GM18526 (cell line): Measurements from ENCODE around the gene BAG5.

Experiments used
- POLR2A ChIP-seq: IDR thresholded peaks from 3 replicates; pipeline ENCODE4 v1.6.1; 2011; ENCODE audit not compliant: insufficient read length; ENCODE audit errors: extremely low read depth

BAG5 gene

DNA sequence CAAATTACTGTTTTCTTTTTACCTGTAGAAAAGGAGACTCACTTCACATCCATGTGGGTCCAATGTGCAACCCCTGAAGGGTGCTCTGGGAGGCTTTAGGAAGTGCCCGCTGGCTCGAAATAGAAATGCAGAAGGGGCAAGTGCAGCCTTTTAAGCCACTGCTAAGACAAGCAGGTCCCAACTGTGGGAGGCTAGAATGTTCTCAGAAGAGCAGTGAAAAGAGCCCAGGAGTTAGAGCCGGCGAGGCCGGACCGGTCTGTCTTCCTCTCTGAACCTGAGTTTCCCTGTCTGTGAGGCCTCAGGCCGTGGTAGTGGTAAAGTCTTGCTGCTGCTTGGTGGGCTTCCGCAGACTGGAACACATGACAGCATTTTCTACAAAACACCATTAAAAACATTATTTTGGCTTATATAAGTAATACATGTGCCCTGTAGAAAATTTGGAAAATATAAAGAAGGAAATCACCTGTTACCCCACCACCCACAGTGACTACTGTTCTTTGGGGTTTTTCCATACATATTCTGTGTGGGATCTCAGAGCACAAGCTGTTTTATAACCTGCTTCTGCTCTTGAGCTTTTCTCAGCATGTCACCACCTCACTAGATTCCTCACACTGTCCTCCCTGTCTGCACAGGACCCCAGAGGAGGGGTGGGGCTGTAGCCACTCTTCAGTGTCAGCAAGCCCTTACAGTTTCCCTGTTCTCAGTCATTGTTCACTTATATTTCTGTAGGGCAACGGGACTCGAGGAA, 45.9 kb downstream of the BAG5 start:
- no peak for TF ChIP-seq POLR2A

DNA sequence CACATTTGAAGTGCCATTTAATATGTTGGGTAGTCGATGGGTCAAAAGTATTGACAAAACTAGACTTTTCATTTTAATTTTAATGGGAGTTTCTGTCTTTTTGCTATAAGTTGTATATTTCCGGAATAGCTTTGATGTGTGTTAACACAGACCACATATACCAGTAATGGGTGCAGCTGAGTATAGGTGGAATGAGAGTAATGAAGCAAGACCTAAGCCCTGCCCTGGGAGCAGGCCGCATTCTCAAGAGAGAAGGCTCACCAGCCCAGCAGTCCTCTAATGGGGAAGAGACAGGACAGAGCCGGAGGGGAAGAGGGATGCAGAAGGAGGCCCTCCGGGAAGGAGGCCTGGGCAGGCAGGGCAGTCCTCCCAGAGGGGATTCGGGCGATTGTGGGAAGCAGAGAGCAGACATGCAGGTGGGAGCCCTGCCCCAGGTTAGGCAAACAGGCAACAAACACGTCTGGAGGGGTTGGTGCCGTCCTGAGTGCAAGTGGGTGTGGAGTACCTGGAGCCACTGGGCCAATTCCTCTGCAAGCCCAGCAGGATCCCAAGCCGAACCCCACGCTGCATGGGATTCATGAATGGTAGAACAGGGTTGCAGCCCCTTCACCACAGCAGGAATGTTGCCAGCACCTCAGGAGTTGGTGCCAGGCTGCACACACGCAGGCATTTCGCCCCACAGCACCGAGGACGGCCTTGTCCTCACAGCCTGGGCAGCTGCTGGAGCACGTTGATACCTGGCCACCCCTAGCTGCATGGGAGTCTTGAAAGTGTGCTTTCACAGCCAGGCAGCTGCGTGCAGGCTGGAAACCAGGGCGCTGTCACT, 47.6 kb downstream of the BAG5 start:
- TF ChIP-seq POLR2A, result no peak

DNA sequence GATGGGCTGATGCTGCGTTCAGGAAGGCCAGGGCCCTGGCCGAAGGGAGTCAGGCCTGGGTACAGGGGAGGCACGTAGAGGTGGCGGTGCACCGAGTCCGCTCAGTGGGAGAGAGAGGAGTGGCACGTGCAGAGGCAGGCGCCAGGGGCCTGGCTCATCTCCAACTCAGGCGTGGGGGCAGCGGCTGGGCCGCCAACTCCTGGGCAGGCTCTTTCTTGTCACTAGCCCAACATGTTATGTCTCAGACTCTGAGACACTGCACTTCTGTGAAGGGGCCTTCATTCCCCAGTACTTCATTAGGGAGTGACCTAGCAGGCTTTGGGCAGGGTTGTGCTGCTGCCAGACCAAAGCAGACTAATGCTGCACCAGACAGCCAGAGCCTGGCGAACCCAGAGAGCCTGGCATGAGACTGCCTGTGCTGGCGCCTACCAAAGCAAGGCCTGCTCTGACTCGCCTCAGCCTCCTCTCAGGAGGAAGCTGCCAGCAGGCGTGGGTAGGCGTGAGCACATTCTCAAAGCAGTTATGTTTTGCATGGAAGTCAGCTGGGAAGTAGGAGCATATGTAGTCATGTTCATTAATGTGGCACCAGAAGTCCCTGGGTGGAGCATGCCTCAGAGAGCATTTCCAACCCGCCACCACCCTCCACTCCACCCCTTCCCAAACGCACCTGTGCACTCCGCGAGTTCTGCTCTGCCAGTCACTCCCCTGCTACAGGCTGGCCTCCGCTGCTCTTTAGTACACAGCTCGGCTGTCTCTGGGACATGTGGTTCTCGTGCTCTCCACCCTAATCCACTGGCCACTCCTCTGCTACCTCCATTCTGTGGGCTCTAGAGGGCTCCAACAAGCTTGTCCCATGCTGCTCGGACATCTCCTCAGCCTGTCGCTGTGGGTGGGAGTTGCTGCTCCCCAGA, 49.5 kb downstream of the BAG5 start:
- no peak for TF ChIP-seq POLR2A

DNA sequence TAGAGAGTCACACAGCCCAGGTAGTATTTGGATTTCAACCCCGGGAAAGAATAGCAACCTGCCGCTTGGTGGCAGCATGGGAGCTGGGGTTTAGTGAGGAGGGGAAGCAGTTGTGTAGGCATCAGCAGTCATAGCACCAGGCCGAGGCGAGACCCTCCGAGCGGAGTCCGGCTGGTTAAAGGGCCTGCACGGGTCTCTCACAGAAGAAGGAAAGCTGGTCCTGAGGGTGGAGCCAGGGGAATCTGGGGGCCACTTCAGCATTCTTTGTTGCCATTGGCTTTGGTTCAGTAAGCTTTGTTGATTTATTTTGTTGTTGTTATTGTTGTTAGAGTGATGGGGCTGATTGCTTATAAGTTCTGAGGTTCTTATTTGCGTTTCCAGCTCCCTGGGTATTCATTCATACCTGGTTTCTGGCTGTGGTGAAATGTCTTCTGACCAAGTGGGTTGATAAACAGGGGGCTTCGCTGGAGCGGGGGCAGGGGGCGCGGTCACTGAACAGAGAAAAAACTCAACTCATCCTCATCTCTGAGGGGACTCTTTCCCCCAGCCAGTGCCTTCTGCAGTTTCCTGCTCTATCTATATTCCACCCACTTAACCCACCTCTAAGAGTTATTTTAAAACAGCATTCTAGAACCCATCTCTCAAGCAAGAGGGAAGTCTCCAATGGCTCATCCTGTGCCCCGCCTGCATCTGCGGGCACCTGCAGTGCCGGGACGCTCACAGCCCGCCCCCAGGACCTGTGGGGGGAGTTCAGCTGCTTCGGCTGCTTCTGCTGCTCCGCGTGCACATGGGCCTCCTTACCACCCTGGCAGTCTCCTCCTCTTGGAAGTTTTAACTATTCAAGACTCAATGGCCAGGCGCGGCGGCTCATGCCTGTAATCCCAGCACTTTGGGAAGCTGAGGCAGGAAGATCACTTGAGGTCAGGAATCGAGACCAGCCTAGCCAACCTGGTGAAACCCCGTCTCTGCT, 51.4 kb downstream of the BAG5 start:
- TF ChIP-seq POLR2A, result no peak

DNA sequence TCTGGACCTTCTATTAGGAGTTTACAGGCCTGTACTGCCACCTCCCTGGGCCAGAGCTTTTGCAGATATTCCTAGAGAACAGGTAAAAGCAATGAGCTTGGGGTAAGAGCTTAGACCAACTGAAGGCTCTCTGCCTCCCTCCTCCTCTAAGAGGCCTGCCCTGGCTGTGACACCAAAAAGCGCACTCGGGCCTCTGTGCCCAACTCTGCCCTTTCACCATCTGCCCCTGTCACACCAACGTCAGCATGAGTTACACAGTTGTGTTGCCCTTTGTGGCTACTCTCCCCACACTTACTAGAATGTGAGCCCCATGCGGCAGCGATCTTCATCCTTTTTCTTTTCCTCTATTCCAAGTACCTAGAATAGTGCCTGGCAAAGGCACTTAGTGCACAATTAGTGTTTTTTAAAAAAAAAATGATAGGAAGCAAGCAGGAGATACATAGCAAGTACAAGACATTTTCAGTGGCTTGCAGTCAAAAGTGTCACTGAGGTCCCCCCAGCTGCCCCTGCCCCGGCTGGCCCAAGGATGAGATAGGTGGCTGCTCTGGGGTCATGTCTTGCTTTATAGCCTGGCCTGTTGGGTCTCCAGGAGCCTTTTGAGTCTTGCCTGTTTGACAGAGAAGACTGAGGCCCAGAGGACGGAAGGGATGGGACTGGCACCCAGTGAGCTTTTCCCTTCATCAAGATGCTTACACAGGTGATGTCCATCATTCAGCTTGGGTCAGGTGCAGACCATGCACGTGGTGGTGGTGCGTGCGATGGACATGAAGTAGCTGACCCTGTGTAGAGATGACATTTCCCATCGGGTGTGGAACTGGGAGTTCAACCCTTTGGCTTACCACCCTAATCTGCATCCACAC, 52.4 kb downstream of the BAG5 start:
- no peak for TF ChIP-seq POLR2A

DNA sequence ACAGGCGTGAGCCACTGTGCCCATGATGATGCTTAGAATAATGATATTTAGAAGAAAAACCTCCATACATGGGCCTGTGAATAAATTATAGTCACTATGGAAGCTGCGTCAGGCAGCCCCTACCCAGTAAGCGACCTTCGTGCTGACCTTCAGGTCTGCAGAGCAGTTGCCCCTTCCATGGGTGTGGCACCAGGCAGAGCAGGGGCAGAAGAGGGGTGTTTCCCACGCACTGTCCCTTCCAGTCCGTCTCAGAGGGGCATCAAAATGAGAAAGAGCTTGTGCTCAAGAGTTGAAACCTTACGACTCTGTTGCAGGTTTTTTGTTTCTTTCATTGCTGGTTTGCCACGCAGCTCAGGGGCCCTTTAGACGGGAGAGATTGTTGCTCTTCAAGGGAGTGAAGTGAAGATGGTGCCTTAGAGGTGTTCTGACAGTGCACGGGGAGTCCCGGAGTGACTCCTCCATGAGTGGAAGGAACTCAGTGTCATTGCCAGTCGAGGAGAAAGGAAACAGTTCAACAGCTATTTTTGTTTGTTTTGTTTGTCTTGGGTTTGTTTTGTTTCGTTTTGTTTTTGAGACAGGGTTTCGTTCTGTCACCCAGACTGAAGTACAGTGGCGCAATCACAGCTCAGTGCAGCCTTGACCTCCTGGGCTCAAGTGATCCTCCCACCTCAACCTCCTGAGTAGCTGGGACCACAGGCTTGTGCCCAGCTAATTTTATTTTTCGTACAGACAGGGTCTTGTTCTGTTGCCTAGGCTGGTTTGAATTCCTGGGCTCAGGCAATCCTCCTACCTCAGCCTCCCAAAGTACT, 53.7 kb downstream of the BAG5 start:
- no peak for TF ChIP-seq POLR2A

DNA sequence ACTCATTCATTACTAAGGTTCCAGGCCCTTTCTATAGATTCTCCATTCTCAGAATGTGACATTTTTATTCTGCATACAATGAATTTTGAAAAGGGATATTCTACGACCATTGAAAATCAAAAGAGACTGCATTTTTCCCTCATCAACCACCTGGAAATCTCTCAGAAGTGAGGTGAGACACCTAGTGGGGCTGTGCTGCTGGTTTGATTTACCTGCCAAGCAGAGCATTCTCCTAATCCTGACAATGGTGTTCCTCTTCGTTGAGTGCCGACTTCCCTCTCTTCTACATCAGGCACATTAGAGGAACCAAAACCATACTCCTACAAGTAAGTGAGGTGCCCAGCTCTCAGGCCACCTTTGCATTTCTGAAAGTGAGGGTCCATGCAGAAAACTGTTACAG, 54.7 kb downstream of the BAG5 start:
- no peak for TF ChIP-seq POLR2A
